Ovary (tissue), 3 donors: ENCODE data around the gene GNAI3.

Experiments
- EP300 ChIP-seq: sonication (generic); formaldehyde crosslinking; IDR thresholded peaks from one replicate; pipeline ENCODE4 v1.6.1; 2017; ENCODE audit warnings: antibody characterized with exemption
- POLR2A ChIP-seq: fragments of 450-650 bp; IDR thresholded peaks from one replicate; pipeline ENCODE4 v1.6.1; 2017; ENCODE audit warnings: antibody characterized with exemption, mild to moderate bottlenecking, moderate library complexity
- TF ChIP-seq, protein P1 (sequence below), 3 donors: fragments of 450-650 bp in 2 of 3; fragments of 200-600 bp in 1 of 3; IDR thresholded peaks; one replicate each; pipeline versions ENCODE4 v1.5.1 to v1.8.0; 2016 to 2022; ENCODE audit warnings: antibody characterized with exemption in 3 of 3, mild to moderate bottlenecking in 1 of 3
- donor health status: DM: no; HTN: no; CAD: no.

DNA sequence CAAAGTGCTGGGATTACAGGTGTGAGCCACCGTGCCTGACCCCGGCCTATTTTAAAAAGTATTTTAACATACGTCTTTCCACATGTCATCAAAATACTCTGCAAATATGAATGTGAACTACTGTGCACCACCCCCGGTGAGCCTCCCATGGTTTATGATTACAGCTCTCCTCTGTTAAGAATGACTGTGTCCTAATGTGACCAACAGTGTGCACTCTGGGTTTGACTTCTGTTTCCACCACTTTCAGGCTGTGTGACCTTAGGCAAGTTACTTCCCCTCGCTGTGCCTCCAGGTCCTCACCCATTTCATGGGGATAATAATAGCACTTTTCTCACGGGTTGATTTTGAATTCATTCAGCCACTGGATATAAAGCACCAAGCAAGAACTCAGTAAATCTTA lies 85.9 kb downstream of the GNAI3 start:
- TF ChIP-seq, protein P1, sequence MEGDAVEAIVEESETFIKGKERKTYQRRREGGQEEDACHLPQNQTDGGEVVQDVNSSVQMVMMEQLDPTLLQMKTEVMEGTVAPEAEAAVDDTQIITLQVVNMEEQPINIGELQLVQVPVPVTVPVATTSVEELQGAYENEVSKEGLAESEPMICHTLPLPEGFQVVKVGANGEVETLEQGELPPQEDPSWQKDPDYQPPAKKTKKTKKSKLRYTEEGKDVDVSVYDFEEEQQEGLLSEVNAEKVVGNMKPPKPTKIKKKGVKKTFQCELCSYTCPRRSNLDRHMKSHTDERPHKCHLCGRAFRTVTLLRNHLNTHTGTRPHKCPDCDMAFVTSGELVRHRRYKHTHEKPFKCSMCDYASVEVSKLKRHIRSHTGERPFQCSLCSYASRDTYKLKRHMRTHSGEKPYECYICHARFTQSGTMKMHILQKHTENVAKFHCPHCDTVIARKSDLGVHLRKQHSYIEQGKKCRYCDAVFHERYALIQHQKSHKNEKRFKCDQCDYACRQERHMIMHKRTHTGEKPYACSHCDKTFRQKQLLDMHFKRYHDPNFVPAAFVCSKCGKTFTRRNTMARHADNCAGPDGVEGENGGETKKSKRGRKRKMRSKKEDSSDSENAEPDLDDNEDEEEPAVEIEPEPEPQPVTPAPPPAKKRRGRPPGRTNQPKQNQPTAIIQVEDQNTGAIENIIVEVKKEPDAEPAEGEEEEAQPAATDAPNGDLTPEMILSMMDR (IDR thresholded peaks at IDR 0.05), result no peak
- TF ChIP-seq EP300 (no peak), POLR2A (no peak)
